A673 (cell line): ENCODE measurements around the gene C2. TPM values are rescaled to one million over a fixed set of nuclear protein-coding genes. Genes with fewer than 3 reads are reported as not detected.

Source experiments
- BruUV-seq: library from RNA; stranded (reverse); fragments of 400-500 nt; replicated peaks from 2 replicates; lab custom pipeline; 2021; lab: Mats Ljungman, UMichigan
- CTCF ChIA-PET: fragments of 300-600 bp; sonication (Branson Sonifier 250); formaldehyde crosslinking; loops from one replicate; lab custom pipeline; 2022; ENCODE audit warnings: antibody characterized with exemption; lab: Charles Lee
- POLR2A ChIA-PET: fragments of 300-600 bp; sonication (Branson Sonifier 250); formaldehyde crosslinking; loops from one replicate; lab custom pipeline; 2022; ENCODE audit warnings: antibody characterized with exemption; ENCODE audit not compliant: low non-redundant PET; lab: Charles Lee
- DNase-seq: peaks from one replicate; pipeline ENCODE4 v3.0.0-alpha.2; 2015; ENCODE audit warnings: low spot score
- H3K27ac ChIP-seq: fragments of 200-600 bp; sonication (generic); 2 replicates; pipeline ENCODE4 v1.5.1; 2016; ENCODE audit warnings: mixed run types, low read depth, mild to moderate bottlenecking, mixed read lengths, antibody characterized with exemption, low read length; ENCODE audit not compliant: poor library complexity, severe bottlenecking
- H3K27me3 ChIP-seq: fragments of 200-600 bp; sonication (generic); replicated peaks from 2 replicates; pipeline ENCODE4 v1.6.1; 2017; ENCODE audit warnings: mixed run types, low read depth, mild to moderate bottlenecking, mixed read lengths, antibody characterized with exemption, low read length; ENCODE audit not compliant: insufficient read depth, poor library complexity
- H3K36me3 ChIP-seq: fragments of 200-600 bp; sonication (generic); 2 replicates; pipeline ENCODE4 v1.6.1; 2016; ENCODE audit warnings: mixed run types, mild to moderate bottlenecking, mixed read lengths, antibody characterized with exemption, low read length; ENCODE audit not compliant: insufficient read depth, poor library complexity, severe bottlenecking
- H3K4me1 ChIP-seq: fragments of 200-600 bp; sonication (generic); 2 replicates; pipeline ENCODE4 v1.6.1; 2017; ENCODE audit warnings: mixed run types, mild to moderate bottlenecking, mixed read lengths, antibody characterized with exemption, low read length; ENCODE audit not compliant: insufficient read depth, poor library complexity, severe bottlenecking
- H3K4me3 ChIP-seq: fragments of 200-600 bp; sonication (generic); 2 replicates; pipeline ENCODE4 v1.5.1; 2016; ENCODE audit warnings: low read depth, mixed run types, mild to moderate bottlenecking, mixed read lengths, low read length; ENCODE audit not compliant: poor library complexity, severe bottlenecking
- H3K9me3 ChIP-seq: fragments of 200-600 bp; sonication (generic); 2 replicates; pipeline ENCODE4 v1.6.1; 2016; ENCODE audit warnings: mixed run types, low read depth, mild to moderate bottlenecking, mixed read lengths, antibody characterized with exemption, low read length; ENCODE audit not compliant: poor library complexity, severe bottlenecking
- CTCF ChIP-seq: fragments of 300-800, 200-600 bp; sonication (generic); conservative IDR thresholded peaks from 2 replicates; pipeline ENCODE4 v1.5.1; 2017; ENCODE audit warnings: low read depth, mild to moderate bottlenecking, antibody characterized with exemption, low read length, moderate library complexity, mixed read lengths
- EZH2 ChIP-seq: fragments of 200-600 bp; sonication (generic); IDR thresholded peaks from 2 replicates; pipeline ENCODE4 v1.6.1; 2017; ENCODE audit warnings: borderline replicate concordance, low read depth, mild to moderate bottlenecking, mixed read lengths, antibody characterized with exemption, low read length; ENCODE audit not compliant: poor library complexity, severe bottlenecking
- intact Hi-C: fragments of 100-400 bp; cut with micrococcal nuclease; formaldehyde crosslinking; loops from one replicate; pipeline ENCODE4 v1.10.0; 2022; ENCODE audit not compliant: unreplicated experiment
- total RNA-seq: library from RNA; stranded (reverse); gene quantifications from 2 replicates; pipeline ENCODE4 v1.2.3, GENCODE V29; 2021

C2 gene
- total RNA-seq, 1 experiment from 2014 or later, result 0.56 TPM

- no peaks in the 10 kb centered on the region for H3K4me1 ChIP-seq
- BruUV-seq, result no TSS peak
- H3K27ac ChIP-seq, result no peak overlapping the region
- DNase-seq, result no peak
- ChIA-PET CTCF (interaction anchor here (0.7 to 1.5 kb wide), 2 partner anchors 47 to 71 kb away, joined by 3 to 4 read pairs; no protein-coding TSS in a partner anchor), POLR2A (interaction anchor here (0.7 kb wide), 1 partner anchor 55 kb away, joined by 8 read pairs; no protein-coding TSS in a partner anchor)
- no peaks in the 10 kb centered on the region for H3K9me3 ChIP-seq
- intact Hi-C loops, result no loop called here
- H3K27me3 ChIP-seq, result no peaks in the 10 kb centered on the region
- H3K4me3 ChIP-seq, result no peak overlapping the region
- TF ChIP-seq CTCF, result no peak
- TF ChIP-seq EZH2, result no peak
- H3K36me3 ChIP-seq, result peaks cover 65% of the 10 kb centered on the region
Observed at GRCh38 chr6:31881136-31881859, 46.2 kb upstream of the C2 start.

DNA sequence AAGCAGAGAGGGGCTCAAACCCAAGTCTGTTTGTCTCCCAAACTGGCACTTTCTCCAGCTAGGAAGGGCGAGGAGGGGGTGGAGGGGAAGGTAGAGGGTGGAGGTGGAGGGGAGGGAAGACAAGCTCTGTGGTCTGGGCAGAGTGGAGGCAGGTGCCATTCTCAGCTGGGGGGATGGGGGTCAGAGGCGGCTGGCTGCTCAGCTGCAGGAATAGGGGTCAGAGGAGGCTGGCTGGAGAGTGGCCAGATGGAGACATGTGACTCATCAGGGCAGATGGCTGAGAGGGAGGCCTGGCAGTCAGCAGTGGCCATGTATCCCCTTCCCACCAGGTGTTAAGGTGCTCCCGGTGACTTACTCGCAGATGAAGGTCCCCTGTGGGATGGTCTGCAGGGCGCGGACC lies 45.2 kb upstream of the C2 start:
- DNase-seq, result no peak
- intact Hi-C loops, result no loop called here
- TF ChIP-seq EZH2, result no peak
- no peak for TF ChIP-seq CTCF
- CTCF ChIA-PET, result interaction anchor here (0.6 to 1.5 kb wide), 2 partner anchors 70 to 95 kb away, joined by 3 read pairs; no protein-coding TSS in a partner anchor
- POLR2A ChIA-PET, result no interaction called here
- Histone ChIP-seq H3K27me3 (no peaks in the 10 kb centered on the region), H3K4me1 (no peaks in the 10 kb centered on the region), H3K9me3 (no peaks in the 10 kb centered on the region), H3K27ac (no peak overlapping the region), H3K4me3 (no peak overlapping the region), H3K36me3 (peaks cover 73% of the 10 kb centered on the region)
- no TSS peak for BruUV-seq

GRCh38 chr6:31883676-31884075 lies 43.8 kb upstream of the C2 start:
- H3K4me1 ChIP-seq, result no peaks in the 10 kb centered on the region
- POLR2A ChIA-PET, result no interaction called here
- peaks cover 86% of the 10 kb centered on the region for H3K36me3 ChIP-seq
- CTCF ChIA-PET, result no interaction called here
- BruUV-seq, result no TSS peak
- H3K27ac ChIP-seq, result no peak overlapping the region
- DNase-seq, result no peak
- TF ChIP-seq EZH2 (no peak), CTCF (no peak)
- no peaks in the 10 kb centered on the region for H3K9me3 ChIP-seq
- intact Hi-C loops, result no loop called here
- H3K27me3 ChIP-seq, result no peaks in the 10 kb centered on the region
- H3K4me3 ChIP-seq, result no peak overlapping the region
